ENCODE results near the gene APOC3. TPM values are rescaled to one million over a fixed set of nuclear protein-coding genes. Genes with fewer than 3 reads are reported as not detected.

The APOC3 gene
- total RNA-seq, 4 donors from 2014 or later, result 1.1 TPM; not detected in 3

DNA sequence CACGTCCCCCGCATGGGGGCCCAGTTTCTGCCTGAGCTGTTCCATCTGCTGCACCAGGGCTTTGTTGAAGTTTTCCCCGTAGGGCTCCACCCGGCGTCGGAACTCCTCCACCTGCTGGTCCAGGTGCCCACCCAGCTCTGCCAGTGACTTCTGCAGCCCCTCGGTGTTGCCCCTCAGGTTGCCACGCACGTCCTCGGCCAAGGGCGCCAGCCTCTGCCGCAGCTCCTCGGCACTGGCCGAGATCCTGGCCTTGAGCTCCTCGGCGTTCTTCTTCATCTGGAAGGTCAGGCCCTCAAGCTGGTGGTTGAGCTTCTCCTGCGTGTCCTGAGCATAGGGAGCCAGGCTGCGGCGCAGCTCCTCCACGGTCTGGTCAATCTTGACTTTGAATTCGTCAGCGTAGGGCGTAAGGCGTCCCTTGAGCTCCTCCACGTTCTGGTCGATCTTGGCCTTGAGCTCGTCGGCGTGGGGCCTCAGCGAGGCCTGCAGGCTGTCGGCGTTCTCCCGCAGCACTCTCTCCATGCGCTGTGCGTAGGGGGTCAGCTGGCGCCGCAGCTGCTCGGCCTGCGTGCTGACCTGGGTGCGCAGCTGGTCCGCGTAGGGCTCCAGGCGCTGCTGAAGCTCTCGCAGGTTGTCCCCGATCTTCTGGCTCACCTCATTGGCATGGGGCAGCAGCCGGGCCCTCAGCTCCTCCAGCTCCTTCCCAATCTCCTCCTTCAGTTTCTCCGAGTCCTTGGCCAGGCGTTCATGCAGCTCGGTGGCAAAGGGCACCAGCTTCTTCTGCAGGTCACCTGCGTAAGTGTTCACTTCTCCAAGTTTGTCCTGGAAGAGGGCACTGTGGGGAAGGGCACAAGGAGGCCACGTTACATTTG, 8.4 kb upstream of the APOC3 start:
- Histone ChIP-seq H3K27ac (no peak overlapping the region), H3K9me3 (no peaks in the 10 kb centered on the region), H3K27me3 (no peaks in the 10 kb centered on the region), H3K4me3 (no peak overlapping the region), H3K4me1 (no peaks in the 10 kb centered on the region), H3K36me3 (no peaks in the 10 kb centered on the region)
- TF ChIP-seq POLR2A (IDR thresholded peaks at IDR 0.05) (no peak), EP300 (IDR thresholded peaks at IDR 0.05) (no peak), POLR2AphosphoS5 (IDR thresholded peaks at IDR 0.05) (no peak)
- TF ChIP-seq, protein P1, sequence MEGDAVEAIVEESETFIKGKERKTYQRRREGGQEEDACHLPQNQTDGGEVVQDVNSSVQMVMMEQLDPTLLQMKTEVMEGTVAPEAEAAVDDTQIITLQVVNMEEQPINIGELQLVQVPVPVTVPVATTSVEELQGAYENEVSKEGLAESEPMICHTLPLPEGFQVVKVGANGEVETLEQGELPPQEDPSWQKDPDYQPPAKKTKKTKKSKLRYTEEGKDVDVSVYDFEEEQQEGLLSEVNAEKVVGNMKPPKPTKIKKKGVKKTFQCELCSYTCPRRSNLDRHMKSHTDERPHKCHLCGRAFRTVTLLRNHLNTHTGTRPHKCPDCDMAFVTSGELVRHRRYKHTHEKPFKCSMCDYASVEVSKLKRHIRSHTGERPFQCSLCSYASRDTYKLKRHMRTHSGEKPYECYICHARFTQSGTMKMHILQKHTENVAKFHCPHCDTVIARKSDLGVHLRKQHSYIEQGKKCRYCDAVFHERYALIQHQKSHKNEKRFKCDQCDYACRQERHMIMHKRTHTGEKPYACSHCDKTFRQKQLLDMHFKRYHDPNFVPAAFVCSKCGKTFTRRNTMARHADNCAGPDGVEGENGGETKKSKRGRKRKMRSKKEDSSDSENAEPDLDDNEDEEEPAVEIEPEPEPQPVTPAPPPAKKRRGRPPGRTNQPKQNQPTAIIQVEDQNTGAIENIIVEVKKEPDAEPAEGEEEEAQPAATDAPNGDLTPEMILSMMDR (IDR thresholded peaks at IDR 0.05), result no peak
- no peak for ATAC-seq
- 90 to 93% methylated on average over 10 to 26 of the region's 51 CpGs for WGBS, 2 donors (ENCODE audit: low coverage in 1 of 2)

DNA sequence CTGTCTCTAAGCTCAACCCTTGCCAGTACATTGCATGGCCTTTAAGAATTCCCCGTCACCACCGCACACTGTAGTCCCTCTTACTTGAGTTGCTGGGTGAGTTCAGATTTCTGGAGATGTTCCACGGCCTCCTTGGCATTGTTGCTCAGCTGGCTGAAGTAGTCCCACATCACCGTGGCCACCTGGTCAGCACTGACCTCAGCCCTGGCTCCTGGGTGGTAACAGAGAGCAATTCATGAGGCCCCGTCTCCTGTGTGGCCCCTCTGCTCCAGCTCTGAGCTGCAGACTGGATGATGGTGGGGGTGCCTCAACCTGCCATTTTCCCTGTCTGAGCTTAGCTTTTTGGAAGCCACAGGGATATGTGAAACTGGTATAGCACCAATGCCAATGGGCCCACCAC, 7.1 kb upstream of the APOC3 start:
- TF ChIP-seq, protein P1 (IDR thresholded peaks at IDR 0.05), result no peak
- TF ChIP-seq POLR2A (IDR thresholded peaks at IDR 0.05) (no peak), EP300 (IDR thresholded peaks at IDR 0.05) (no peak), POLR2AphosphoS5 (IDR thresholded peaks at IDR 0.05) (no peak)
- WGBS, 2 donors (ENCODE audit: low coverage in 1 of 2), result 89% methylated on average over 3 of the region's 5 CpGs; no CpG with 5 or more reads in 1 of the 2 donors

DNA sequence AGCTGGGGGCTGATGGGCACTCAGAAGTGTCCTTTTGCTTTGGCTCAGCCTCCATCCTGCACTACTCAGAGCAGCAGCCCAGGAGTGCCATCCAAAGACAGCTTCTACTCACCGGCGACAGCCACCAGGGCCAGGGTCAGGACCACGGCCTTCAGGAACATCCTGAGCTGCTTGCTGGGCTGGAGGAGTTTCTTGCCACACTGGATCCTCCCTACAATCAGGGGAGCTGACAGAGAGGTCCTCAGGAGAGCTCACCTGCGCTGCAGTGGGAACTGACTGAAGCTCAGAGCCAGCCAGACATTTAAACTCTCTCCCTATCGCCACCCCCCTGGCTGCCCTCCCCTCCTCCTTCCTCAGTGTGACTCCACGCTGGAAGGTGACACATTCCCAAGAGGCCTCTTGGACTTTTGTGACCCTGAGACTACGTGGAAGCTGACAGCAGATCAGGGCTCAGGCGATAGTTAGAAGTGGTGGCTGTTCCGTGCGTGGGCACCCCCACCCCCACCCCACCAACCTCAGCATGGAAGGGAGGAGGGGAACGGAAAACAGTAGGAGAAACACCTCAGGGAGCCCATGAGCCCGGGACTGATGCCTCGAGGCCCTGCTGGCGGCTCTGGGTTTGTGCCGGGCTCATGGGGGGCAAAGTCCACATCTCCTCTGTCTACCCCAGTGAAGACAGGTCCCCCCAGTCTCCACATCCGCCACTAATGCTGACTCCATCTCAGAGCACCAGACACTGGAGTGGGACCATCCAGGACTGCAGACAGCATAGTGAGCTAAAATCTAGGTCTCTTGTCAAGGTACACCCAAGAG, 6.5 kb upstream of the APOC3 start, which contains the start of gene APOA4:
APOA4 (minus strand) TSS at position 274 of the 813 bp plus-strand sequence; CDS start at position 161, 113 bp downstream.
- TF ChIP-seq POLR2A (IDR thresholded peaks at IDR 0.05), result no peak
- TF ChIP-seq EP300 (IDR thresholded peaks at IDR 0.05), result no peak
- TF ChIP-seq, protein P1 (IDR thresholded peaks at IDR 0.05), result no peak
- TF ChIP-seq POLR2AphosphoS5 (IDR thresholded peaks at IDR 0.05), result no peak
- Histone ChIP-seq H3K9me3 (no peaks in the 10 kb centered on the region), H3K4me3 (no peak within 1 kb of the TSS), H3K4me1 (no peaks in the 10 kb centered on the region), H3K27ac (no peak within 1 kb of the TSS), H3K27me3 (no peaks in the 10 kb centered on the region), H3K36me3 (no peaks in the 10 kb centered on the region)
- 90 to 100% methylated on average over 1 to 2 of the region's 16 CpGs for WGBS, 2 donors (ENCODE audit: low coverage in 1 of 2)
- no peak for ATAC-seq

More for the DNA sequence above, 7.1 kb upstream of the APOC3 start:
- H3K36me3 ChIP-seq, result no peaks in the 10 kb centered on the region
- H3K4me3 ChIP-seq, result no peak overlapping the region
- H3K27ac ChIP-seq, result no peak overlapping the region
- no peaks in the 10 kb centered on the region for H3K27me3 ChIP-seq
- no peaks in the 10 kb centered on the region for H3K9me3 ChIP-seq
- no peaks in the 10 kb centered on the region for H3K4me1 ChIP-seq
- ATAC-seq, result no peak

DNA sequence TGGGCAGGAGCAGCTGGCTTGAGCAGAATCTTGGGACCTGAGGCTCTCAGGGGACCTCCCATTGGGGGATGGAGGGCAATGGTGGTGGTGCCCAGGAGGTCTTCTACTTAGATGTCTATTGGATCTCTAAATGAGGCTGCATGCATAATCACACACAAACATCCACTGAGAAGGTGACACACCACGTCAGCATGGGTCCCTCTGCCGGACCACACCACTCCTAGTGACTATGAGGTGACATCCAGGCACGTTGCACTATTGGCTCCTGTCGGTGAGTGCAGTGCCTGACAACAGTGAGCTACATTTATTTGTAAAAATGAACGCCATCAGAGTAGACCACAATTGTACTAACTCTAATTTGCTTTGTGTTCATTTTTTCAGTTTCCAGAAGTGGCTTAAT, 4.3 kb upstream of the APOC3 start:
- no peaks in the 10 kb centered on the region for H3K9me3 ChIP-seq
- ATAC-seq, result no peak
- H3K4me3 ChIP-seq, result no peak overlapping the region
- H3K27ac ChIP-seq, result no peak overlapping the region
- TF ChIP-seq POLR2A (IDR thresholded peaks at IDR 0.05) (no peak), EP300 (IDR thresholded peaks at IDR 0.05) (no peak), POLR2AphosphoS5 (IDR thresholded peaks at IDR 0.05) (no peak)
- TF ChIP-seq, protein P1 (IDR thresholded peaks at IDR 0.05), result no peak
- no peaks in the 10 kb centered on the region for H3K36me3 ChIP-seq
- no peaks in the 10 kb centered on the region for H3K27me3 ChIP-seq
- 64 to 100% methylated on average over 1 to 5 of the region's 5 CpGs for WGBS, 2 donors (ENCODE audit: low coverage in 1 of 2)
- no peaks in the 10 kb centered on the region for H3K4me1 ChIP-seq

Measured in gastroesophageal sphincter (tissue), 4 donors.